RWPE1 (cell line): ENCODE results near the gene PRKCH.

Experiments
- CTCF ChIA-PET: fragments of 350-600 bp; sonication (Branson Sonifier 250); formaldehyde crosslinking; extraction: SDS; loops from one replicate; lab custom pipeline; 2021; lab: Yijun Ruan, JAX
- POLR2A ChIA-PET: fragments of 400-600 bp; formaldehyde crosslinking; extraction: SDS; loops from one replicate; lab custom pipeline; 2020; ENCODE audit warnings: antibody characterized with exemption; ENCODE audit not compliant: low non-redundant PET; lab: Yijun Ruan, JAX
- DNase-seq: peaks from one replicate; pipeline ENCODE4 v3.0.0; 2012; ENCODE audit warnings: low spot score
- H3K27ac ChIP-seq: fragments of 450-650 bp; 2 replicates; pipeline ENCODE4 v1.5.1; 2017
- CTCF ChIP-seq: fragments of 450-650 bp; conservative IDR thresholded peaks from 2 replicates; pipeline ENCODE4 v1.5.1; 2017; ENCODE audit warnings: low read depth, mild to moderate bottlenecking

Gene PRKCH

GRCh38 chr14:61543946-61544345 is 222.6 kb downstream of the PRKCH start:
- peak overlapping the region; percentile 31 for H3K27ac ChIP-seq
- CTCF ChIA-PET: interaction anchor here (0.9 kb wide), 1 partner anchor 15 kb away, joined by 3 read pairs; no protein-coding TSS in a partner anchor
- POLR2A ChIA-PET: no interaction called here
- no peak for DNase-seq
- TF ChIP-seq CTCF: no peak

DNA sequence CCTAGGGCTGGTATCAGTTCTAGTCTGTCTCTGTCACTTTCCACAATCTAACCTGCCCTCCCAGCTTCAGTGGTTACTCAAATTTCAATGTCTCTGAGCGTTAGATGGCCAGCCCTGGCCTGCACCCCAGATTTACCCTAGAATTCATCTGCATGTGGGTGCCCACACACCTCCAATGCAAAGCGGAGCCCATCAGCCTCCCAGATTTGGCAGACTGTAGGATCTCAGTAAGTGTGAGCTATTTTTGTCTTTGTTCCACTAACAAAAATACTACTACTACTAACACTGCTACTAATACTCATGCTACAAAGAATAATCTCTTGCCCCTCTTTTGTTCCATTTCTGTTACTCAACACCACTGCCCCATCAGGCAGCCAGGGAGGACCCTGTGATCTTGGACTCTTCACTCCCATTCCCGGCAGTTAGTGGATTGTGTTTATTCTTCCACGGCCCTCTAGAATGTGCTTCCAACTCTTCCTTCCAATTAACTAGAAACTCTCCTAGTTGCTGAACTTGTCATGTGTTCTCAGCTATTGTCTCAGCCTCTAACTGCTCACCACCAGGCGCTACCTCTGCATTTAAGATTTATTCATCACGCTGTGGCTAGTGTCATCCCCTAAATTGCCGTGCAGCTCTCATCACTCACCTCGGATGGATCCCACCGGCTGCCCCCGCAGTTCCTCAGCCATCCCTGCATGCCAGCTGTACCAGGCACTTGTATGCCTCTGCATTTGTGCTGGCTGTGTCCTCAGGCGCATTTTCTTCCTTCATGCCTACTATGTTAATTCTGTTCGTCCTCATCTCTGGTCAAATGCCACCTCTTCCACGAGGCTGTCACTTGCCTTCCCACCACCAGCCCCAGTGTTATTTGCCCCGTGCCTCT is 223.3 kb downstream of the PRKCH start:
- POLR2A ChIA-PET: no interaction called here
- no peak for TF ChIP-seq CTCF
- no peak for DNase-seq
- H3K27ac ChIP-seq: peak overlapping the region; percentile 31
- CTCF ChIA-PET: interaction anchor here (0.6 to 1.4 kb wide), 3 partner anchors 16 to 251 kb away, joined by 3 to 5 read pairs (median 4); no protein-coding TSS in a partner anchor

- TF ChIP-seq CTCF: no peak
- no peak overlapping the region for H3K27ac ChIP-seq
- CTCF ChIA-PET: interaction anchor here (0.9 to 1.5 kb wide), 4 partner anchors 8 to 164 kb away, joined by 4 to 5 read pairs (median 4); no protein-coding TSS in a partner anchor
- POLR2A ChIA-PET: interaction anchor here (0.6 kb wide), 1 partner anchor 13 kb away, joined by 6 read pairs; no protein-coding TSS in a partner anchor
- no peak for DNase-seq
Measured at GRCh38 chr14:61545726-61546455, 224.5 kb downstream of the PRKCH start.

GRCh38 chr14:61547186-61548069 is 226.0 kb downstream of the PRKCH start:
- ChIA-PET POLR2A (interaction anchor here (0.6 kb wide), 1 partner anchor 48 kb away, joined by 5 read pairs; no protein-coding TSS in a partner anchor), CTCF (interaction anchor here (0.7 to 1.5 kb wide), 3 partner anchors 19 to 22 kb away, joined by 3 to 5 read pairs (median 3); no protein-coding TSS in a partner anchor)
- peak; percentile 75 for DNase-seq
- no peak for TF ChIP-seq CTCF
- H3K27ac ChIP-seq: peak overlapping the region; percentile 74

DNA sequence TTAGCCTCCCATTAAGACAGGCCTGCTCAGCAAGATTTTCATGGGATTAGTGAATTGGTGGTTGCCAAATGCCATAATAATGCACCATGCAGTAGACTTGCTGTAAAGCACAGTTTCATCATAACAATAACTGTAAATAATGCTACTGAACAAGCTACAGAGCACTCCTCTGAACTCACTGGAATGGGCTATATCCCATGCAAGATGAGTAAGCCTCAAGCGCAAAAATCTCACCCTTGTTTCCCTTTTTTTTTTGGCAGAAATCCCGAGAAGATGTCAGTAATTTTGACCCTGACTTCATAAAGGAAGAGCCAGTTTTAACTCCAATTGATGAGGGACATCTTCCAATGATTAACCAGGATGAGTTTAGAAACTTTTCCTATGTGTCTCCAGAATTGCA is 228.0 kb downstream of the PRKCH start:
- H3K27ac ChIP-seq: no peak overlapping the region
- POLR2A ChIA-PET: no interaction called here

More for the DNA sequence above, 228.0 kb downstream of the PRKCH start:
- DNase-seq: no peak
- CTCF ChIA-PET: no interaction called here
- TF ChIP-seq CTCF: no peak
